DLD1 (cell line): ENCODE data around the gene SLC39A11.
"Not testable (repeated sequence)": the region's sequence is repeated elsewhere in the genome, so short reads cannot be mapped to it uniquely, and the experiment has no call there.

ENCODE experiments used
- in situ Hi-C: cut with HindIII; loops from 2 replicates; pipeline ENCODE4 v1.10.0; 2017; ENCODE audit warnings: low sequenced_read_pairs

SLC39A11 gene

DNA sequence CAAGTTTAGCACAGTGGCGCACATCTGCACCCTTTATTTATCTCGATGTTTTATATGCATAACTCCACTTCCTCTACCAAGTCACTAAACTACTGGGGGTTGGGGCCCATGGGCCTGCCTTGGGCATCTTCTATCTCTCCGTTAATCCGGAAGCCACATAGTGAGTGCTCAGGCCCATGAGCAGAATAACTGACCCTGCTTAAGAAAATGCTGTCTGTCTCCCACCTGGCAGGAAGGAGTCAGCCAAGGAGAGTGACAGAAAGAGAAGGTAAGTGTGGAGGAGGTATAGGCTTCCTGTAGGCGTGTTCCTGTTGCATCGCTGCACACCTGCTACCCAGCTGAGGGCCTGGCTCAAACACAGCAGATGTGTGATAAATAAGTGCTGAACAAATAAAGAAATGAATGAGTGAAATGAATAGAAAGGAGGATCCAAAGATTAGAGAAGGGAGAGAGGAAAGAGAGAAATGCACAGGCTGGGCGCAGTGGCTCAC is 320.1 kb downstream of the SLC39A11 start:
- in situ Hi-C loops, result no loop called here

GRCh38 chr17:72771734-72772133 is 320.8 kb downstream of the SLC39A11 start:
- in situ Hi-C loops, result no loop called here

DNA sequence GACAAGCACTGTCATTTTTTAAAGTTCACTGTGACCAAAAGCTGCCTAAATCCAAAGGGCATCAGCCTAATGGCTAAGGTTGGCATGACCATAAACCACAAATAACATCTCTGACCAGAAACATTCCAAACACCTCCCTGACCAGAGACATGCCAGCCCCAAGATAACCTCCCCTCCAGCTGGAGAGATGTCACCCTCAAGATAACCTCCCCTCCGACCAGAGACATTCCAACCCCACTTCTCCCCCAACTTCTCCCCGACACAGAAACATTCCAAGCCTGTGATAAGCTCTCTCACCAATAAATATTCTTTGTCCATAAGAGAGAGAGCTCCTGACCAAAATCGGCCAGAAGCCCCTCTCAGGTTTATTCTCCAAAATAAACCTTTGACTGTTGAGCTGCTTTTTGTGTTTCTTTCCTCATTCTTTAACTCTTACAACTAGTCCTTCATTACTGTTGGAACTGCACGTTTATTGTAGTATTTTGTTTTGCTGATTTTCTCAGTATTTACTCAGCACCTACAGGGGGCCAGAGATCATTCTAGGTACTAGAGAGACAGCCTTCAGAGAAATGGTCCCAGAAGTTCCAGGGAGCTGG is 325.6 kb downstream of the SLC39A11 start:
- in situ Hi-C loops, result no loop called here

GRCh38 chr17:72765368-72766153 is 326.9 kb downstream of the SLC39A11 start:
- in situ Hi-C loops, result no loop called here

- in situ Hi-C loops, result no loop called here
These were observed 327.9 kb downstream of the SLC39A11 start for GRCh38 chr17:72764632-72765041.

- in situ Hi-C loops, result no loop called here
These were observed 328.5 kb downstream of the SLC39A11 start for GRCh38 chr17:72763981-72764380.

DNA sequence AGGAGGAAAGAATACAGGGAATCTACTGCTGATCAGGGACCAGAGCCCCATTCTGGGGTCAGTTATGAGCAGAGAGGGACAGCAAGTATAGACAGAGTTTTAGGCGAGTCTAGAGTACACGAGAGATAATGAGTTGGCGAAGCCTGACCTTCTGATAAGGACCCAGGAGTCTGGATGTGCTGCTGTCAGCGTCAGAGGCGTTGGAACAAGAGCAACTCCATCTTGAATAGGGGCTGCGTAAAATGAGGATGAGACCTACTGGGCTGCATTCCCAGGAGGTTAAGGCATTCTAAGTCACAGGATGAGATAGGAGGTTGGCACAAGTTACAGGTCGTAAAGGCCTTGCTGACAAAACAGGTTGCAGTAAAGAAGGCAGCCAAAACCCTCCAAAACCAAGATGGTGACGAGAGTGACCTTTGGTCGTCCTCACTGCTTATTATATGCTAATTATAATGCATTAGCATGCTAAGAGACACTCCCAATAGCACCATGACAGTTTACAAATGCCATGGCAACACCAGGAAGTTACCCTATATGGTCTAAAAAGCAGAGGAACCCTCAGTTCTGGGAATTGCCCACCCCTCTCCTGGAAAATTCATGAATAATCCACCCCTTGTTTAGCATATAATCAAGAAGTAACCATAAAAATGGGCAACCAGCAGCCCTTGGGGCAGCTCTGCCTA is 330.5 kb downstream of the SLC39A11 start:
- in situ Hi-C loops, result not testable (repeated sequence)

- in situ Hi-C loops, result no loop called here
These were observed 331.1 kb downstream of the SLC39A11 start for GRCh38 chr17:72761431-72761830.

DNA sequence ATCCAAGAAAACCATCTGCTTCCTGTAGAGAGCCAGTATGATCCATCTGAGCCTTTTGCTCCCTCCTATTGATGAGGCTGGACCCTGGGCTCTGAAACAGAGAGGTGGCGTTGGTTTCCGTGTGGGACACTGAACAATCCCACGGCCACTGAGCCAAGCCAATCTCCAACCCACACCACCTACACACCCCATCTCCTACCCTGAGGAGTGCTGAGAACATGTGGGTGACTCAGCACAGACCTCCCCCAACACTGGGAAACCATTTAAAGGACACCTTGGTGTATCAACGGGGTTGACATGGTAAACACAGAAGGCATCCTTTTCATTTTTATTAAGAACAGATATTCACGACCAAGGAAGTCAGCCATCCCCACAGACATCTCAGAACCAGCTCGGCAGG is 332.1 kb downstream of the SLC39A11 start:
- in situ Hi-C loops, result no loop called here

DNA sequence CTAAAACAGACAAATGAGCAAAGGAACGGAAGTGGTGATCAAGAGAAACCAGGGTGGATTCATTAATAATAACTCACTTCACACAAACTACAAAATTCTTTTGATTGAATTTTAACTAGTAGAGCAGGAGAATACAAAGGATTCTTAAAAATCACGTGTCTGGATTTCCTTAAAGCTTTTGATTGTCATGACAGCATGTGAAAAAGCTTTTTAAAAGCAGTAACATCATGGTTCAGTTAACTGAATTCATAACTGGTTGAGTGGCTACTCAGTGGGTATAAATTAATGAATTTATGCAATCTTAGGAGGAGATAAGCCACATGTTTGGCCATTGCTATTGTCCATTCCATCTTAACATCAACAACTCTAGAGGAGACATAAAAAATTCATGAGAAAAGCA is 333.2 kb downstream of the SLC39A11 start:
- in situ Hi-C loops, result no loop called here

- in situ Hi-C loops, result no loop called here
These were observed 336.2 kb downstream of the SLC39A11 start for GRCh38 chr17:72756256-72756655.

- in situ Hi-C loops, result no loop called here
These were observed 338.0 kb downstream of the SLC39A11 start for GRCh38 chr17:72754513-72754912.

GRCh38 chr17:72751746-72752145 is 340.7 kb downstream of the SLC39A11 start:
- in situ Hi-C loops, result no loop called here

DNA sequence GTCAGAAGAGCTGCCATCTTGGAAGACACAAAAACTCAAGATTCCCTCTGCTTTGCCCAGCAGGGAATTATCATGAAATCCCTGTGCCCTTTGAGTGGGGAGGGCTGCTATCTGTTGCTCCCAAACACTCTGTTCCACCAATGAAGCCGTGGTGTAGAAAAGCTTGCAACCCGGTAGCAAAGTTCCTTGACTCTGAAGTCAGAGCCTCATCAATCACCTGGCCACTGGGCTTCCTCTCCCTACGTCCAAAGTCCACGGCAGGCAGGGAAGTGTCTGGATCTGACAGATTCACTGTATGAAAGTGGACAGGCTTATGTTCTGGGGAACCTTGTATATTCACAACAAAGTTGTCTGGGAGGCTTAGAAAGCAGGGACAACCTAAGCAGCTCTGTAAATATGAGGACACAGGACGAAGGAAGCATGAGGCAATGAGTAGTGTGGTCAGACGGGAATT is 343.3 kb downstream of the SLC39A11 start:
- in situ Hi-C loops, result no loop called here

DNA sequence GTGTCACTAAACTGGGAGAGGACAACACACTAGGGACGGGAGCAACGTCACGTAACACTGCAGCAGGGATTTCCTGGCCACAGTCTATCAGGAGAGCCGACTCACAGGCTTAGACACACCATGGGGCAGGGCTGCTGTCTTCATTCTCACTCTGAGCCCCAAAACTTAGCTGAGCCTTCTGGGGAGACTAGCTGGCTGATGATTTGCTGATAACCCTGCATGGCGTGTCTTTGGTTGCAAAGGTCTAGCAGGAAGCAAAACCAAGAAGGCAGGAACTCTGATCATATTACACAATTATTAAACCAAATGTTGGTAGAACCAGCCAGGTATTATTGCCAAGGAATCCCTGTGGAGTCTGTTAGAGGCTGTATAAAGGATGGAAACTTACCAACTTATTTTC is 345.0 kb downstream of the SLC39A11 start:
- in situ Hi-C loops, result no loop called here

DNA sequence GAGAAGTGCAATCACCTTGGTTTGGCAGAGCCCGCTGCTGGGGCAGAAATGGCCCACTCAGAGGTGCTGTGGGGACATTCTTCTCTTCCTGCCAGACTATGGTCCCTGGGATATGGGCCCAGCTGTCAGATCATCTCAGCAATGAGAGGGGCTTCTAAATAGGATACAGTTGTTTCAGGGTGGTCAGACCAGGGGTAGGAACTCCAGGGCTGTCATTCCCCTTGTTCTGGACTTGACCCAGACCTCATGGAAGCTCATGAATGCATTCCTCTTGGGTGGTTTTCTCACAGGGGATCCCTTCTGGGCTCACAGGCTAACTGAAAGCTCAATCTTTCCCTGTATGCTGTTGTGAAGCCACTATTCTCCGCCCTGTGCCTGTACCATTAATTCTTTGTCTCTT is 347.2 kb downstream of the SLC39A11 start:
- in situ Hi-C loops, result no loop called here

DNA sequence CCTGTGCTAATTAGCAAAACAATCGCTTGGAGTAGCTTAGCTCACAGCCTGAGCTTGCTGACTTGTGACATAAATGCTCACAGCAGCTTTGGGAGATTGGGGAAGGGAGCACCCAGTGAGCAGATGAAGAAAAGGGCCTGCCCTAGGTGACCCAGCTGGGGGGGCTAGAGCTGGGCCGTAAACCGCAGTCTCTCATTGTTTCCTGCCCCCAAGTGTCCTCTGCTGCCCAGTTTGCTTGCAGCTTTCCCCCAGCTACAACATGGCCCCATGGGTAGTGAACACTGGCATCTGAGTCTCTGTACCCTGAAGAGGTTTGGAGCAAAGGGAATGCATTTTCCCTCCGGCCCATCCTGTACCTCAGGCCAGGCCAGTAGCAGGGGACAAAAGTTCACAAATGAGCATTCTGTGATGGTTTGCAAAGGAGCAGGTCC is 349.4 kb downstream of the SLC39A11 start:
- in situ Hi-C loops, result no loop called here

- in situ Hi-C loops, result no loop called here
These were observed 355.3 kb downstream of the SLC39A11 start for GRCh38 chr17:72737151-72737690.

GRCh38 chr17:72735592-72735991 is 356.9 kb downstream of the SLC39A11 start:
- in situ Hi-C loops, result no loop called here

DNA sequence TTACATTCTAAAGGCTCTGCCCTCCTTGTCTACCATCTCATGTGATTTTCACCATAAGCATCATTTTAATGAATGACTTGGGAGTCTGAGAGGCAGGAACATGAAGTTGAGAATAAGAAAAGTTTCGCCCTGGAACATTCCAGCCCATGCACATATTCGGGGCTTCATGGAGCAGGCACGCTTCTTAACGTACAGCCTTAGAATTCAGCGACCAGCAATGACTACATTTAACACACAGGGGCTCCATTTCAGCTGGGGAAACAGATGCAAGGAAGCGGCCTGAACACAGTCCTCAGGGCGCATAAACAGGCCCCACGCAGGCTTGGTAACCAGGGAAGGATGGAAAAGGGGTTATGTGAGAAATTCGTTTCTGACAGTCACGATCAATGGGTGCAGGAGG is 357.4 kb downstream of the SLC39A11 start:
- in situ Hi-C loops, result no loop called here

GRCh38 chr17:72734613-72735012 is 357.9 kb downstream of the SLC39A11 start:
- in situ Hi-C loops, result no loop called here
